GM18861 (cell line): Measurements from ENCODE around the gene SAMD11.
"Not testable (repeated sequence)": the region's sequence is repeated elsewhere in the genome, so short reads cannot be mapped to it uniquely, and the experiment has no call there.

ENCODE experiments used
- ATAC-seq: cut with Tn5 transposase; IDR thresholded peaks from one replicate; pipeline ENCODE4 v1.9.1; 2021; ENCODE audit not compliant: unreplicated experiment

The SAMD11 gene

GRCh38 chr1:974687-975328, 51.1 kb downstream of the SAMD11 start:
- ATAC-seq = no peak

- ATAC-seq = no peak
Measured at GRCh38 chr1:975365-975764, 51.6 kb downstream of the SAMD11 start.

GRCh38 chr1:975896-976683, 52.4 kb downstream of the SAMD11 start:
- ATAC-seq = no peak

GRCh38 chr1:976791-977190, 53.1 kb downstream of the SAMD11 start:
- not testable (repeated sequence) for ATAC-seq

GRCh38 chr1:978069-978834, 54.5 kb downstream of the SAMD11 start:
- ATAC-seq = no peak

GRCh38 chr1:978835-979743, 55.4 kb downstream of the SAMD11 start:
- ATAC-seq = no peak

- ATAC-seq = no peak
Measured at GRCh38 chr1:979744-980072, 56.0 kb downstream of the SAMD11 start.

- no peak for ATAC-seq
Measured at GRCh38 chr1:980137-980571, 56.4 kb downstream of the SAMD11 start.

GRCh38 chr1:980602-981395, 57.1 kb downstream of the SAMD11 start:
- ATAC-seq = no peak

- ATAC-seq = no peak
Measured at GRCh38 chr1:981491-981954, 57.8 kb downstream of the SAMD11 start.

- ATAC-seq = no peak
Measured at GRCh38 chr1:981955-982558, 58.3 kb downstream of the SAMD11 start, which contains the start of gene PERM1. TSS of gene PERM1 (minus strand) at chr1:982093. CDS start at chr1:981029, 1,064 bp downstream.

- no peak for ATAC-seq
Measured at GRCh38 chr1:982765-983436, 59.2 kb downstream of the SAMD11 start.

GRCh38 chr1:983798-984475, 60.2 kb downstream of the SAMD11 start:
- no peak for ATAC-seq

- ATAC-seq = no peak
Measured at GRCh38 chr1:984476-984814, 60.7 kb downstream of the SAMD11 start.

- ATAC-seq = no peak
Measured at GRCh38 chr1:985126-985525, 61.4 kb downstream of the SAMD11 start.

- ATAC-seq = not testable (repeated sequence)
Measured at GRCh38 chr1:988061-988460, 64.3 kb downstream of the SAMD11 start.

GRCh38 chr1:991275-991674, 67.6 kb downstream of the SAMD11 start:
- not testable (repeated sequence) for ATAC-seq

- no peak for ATAC-seq
Measured at GRCh38 chr1:991895-992294, 68.2 kb downstream of the SAMD11 start.
